Ovary (tissue), 9 donors: ENCODE results near the gene TNFRSF4. TPM values are rescaled to one million over a fixed set of nuclear protein-coding genes. Genes with fewer than 3 reads are reported as not detected.

Experiments used
- DNase-seq, 5 donors: peaks; one replicate each; pipeline ENCODE4 v3.0.0-alpha.2; 2019 to 2020
- H3K27ac ChIP-seq, 2 donors: fragments of 200-600 bp; one replicate each; pipeline versions ENCODE4 v1.5.1 to v1.8.0; 2019 to 2022
- H3K27me3 ChIP-seq: fragments of 200-600 bp; one replicate; pipeline ENCODE4 v1.8.0; 2022
- H3K36me3 ChIP-seq: fragments of 200-600 bp; sonication (generic); one replicate; pipeline ENCODE4 v1.5.1; 2019
- H3K4me1 ChIP-seq: one replicate; pipeline ENCODE4 v1.8.1; 2013; ENCODE audit warnings: mild to moderate bottlenecking, moderate library complexity; ENCODE audit not compliant: insufficient read depth
- H3K4me3 ChIP-seq: fragments of 200-600 bp; sonication (generic); one replicate; pipeline ENCODE4 v1.5.1; 2017
- H3K9me3 ChIP-seq, 2 donors: fragments of 200-600 bp in 1 of 2; sonication (generic) in 1 of 2; one replicate each; pipeline versions ENCODE4 v1.5.1 to v1.8.1; 2013 to 2019; ENCODE audit warnings: mild to moderate bottlenecking in 1 of 2, moderate library complexity in 1 of 2
- EP300 ChIP-seq: sonication (generic); formaldehyde crosslinking; IDR thresholded peaks from one replicate; pipeline ENCODE4 v1.6.1; 2017; ENCODE audit warnings: antibody characterized with exemption
- POLR2A ChIP-seq: fragments of 450-650 bp; IDR thresholded peaks from one replicate; pipeline ENCODE4 v1.6.1; 2017; ENCODE audit warnings: antibody characterized with exemption, mild to moderate bottlenecking, moderate library complexity
- WGBS, 3 donors: extraction: QIAGEN DNeasy Blood & Tissue Kit in 1 of 3; methylation state at CpG; one replicate each; pipeline versions ENCODE4 v1.1.5 to v1.1.7; 2013 to 2017; 5-methylcytosine and 5-hydroxymethylcytosine counted together
- intact Hi-C, 4 donors: fragments of 100-400 bp; cut with DNase I; formaldehyde crosslinking; loops; one replicate each; pipeline versions ENCODE4 v1.11.0 to v1.15.1; 2022 to 2023
- polyA plus RNA-seq, 2 donors: library from polyadenylated mRNA; stranded (reverse); fragments of 200-250 nt in 1 of 2; fragments of 350-450 nt in 1 of 2; fragmentation: Illumina TruSeq in 1 of 2; extraction: RNeasy Lipid Tissue Mini Kit (QIAGEN cat#74804) in 1 of 2; gene quantifications; one replicate each; pipeline ENCODE4 v1.2.3, GENCODE V29; 2013 to 2014
- total RNA-seq, 7 donors: library from RNA; depleted of rRNA in 2 of 7; stranded (reverse); fragments of >200 nt in 2 of 7; fragmentation: NEBNext Ultra II Directional in 3 of 7; extraction: Animal tissue kit (Norgen Biotek cat#: 25700) in 3 of 7; gene quantifications; one replicate each; pipeline versions ENCODE4 v1.1.0 to v1.2.4, GENCODE V29; 2016 to 2023
- TF ChIP-seq, protein P1 (sequence below), 3 donors: fragments of 450-650 bp in 2 of 3; fragments of 200-600 bp in 1 of 3; IDR thresholded peaks; one replicate each; pipeline versions ENCODE4 v1.5.1 to v1.8.0; 2016 to 2022; ENCODE audit warnings: antibody characterized with exemption in 3 of 3, mild to moderate bottlenecking in 1 of 3
- donor health status: DM: no; HTN: no; CAD: no; lungs with moderate emphysema.
- donor health status: DM: no; HTN: no; CAD: no.
- donor health status: Bipolar disorder and iron deficiency.
- donor health status: DM: yes; HTN: yes; CAD: no.
- donor health status: DM: no; HTN: no; CAD: no.
- donor health status: DM: yes; HTN: yes; CAD: no.

TNFRSF4 gene
- total and polyA plus RNA-seq, 9 donors: 0.37 to 2.5 (median 0.89) TPM; not detected in 1

GRCh38 chr1:1255611-1256010 lies 41.7 kb upstream of the TNFRSF4 start:
- WGBS, 3 donors: 77 to 91% (median 83%) methylated on average over 10 of the region's 10 CpGs
- no peaks in the 10 kb centered on the region for H3K4me1 ChIP-seq
- TF ChIP-seq POLR2A (no peak), EP300 (no peak)
- TF ChIP-seq, protein P1, sequence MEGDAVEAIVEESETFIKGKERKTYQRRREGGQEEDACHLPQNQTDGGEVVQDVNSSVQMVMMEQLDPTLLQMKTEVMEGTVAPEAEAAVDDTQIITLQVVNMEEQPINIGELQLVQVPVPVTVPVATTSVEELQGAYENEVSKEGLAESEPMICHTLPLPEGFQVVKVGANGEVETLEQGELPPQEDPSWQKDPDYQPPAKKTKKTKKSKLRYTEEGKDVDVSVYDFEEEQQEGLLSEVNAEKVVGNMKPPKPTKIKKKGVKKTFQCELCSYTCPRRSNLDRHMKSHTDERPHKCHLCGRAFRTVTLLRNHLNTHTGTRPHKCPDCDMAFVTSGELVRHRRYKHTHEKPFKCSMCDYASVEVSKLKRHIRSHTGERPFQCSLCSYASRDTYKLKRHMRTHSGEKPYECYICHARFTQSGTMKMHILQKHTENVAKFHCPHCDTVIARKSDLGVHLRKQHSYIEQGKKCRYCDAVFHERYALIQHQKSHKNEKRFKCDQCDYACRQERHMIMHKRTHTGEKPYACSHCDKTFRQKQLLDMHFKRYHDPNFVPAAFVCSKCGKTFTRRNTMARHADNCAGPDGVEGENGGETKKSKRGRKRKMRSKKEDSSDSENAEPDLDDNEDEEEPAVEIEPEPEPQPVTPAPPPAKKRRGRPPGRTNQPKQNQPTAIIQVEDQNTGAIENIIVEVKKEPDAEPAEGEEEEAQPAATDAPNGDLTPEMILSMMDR (IDR thresholded peaks at IDR 0.05): no peak
- H3K36me3 ChIP-seq: no peaks in the 10 kb centered on the region
- H3K27ac ChIP-seq: no peak overlapping the region
- intact Hi-C loops: no loop called here
- H3K9me3 ChIP-seq: no peaks in the 10 kb centered on the region
- H3K4me3 ChIP-seq: no peak overlapping the region
- no peak for DNase-seq
- no peaks in the 10 kb centered on the region for H3K27me3 ChIP-seq

DNA sequence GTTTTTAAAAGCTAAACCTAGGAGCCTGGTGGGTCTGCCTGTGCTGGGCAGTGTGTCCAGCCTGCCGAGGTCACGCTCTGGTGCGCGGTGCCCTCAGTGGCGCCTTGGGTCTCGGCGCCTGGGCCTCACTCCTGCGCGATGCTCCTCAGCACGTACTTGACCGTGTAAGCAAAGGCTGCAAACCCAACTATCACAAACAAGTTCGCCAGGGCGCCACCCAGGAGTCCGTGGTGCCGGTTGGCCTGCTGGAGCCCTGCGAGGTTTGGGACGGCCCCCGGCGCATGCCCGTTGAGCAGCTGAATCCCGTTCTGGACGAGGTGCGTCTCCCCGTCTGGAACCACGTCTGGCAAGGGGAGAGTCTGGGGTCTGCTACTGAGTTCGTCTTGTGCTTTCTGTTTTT lies 41.1 kb upstream of the TNFRSF4 start:
- peak in 1 of 5 donors; percentile 35 for DNase-seq
- no peak overlapping the region for H3K27ac ChIP-seq
- no peaks in the 10 kb centered on the region for H3K36me3 ChIP-seq
- no peaks in the 10 kb centered on the region for H3K4me1 ChIP-seq
- WGBS, 3 donors: 74 to 91% (median 83%) methylated on average over 26 of the region's 26 CpGs
- TF ChIP-seq EP300: no peak
- TF ChIP-seq, protein P1 (IDR thresholded peaks at IDR 0.05): no peak
- no peak for TF ChIP-seq POLR2A
- H3K9me3 ChIP-seq: no peaks in the 10 kb centered on the region
- H3K4me3 ChIP-seq: no peak overlapping the region
- intact Hi-C loops: no loop called here
- H3K27me3 ChIP-seq: no peaks in the 10 kb centered on the region

DNA sequence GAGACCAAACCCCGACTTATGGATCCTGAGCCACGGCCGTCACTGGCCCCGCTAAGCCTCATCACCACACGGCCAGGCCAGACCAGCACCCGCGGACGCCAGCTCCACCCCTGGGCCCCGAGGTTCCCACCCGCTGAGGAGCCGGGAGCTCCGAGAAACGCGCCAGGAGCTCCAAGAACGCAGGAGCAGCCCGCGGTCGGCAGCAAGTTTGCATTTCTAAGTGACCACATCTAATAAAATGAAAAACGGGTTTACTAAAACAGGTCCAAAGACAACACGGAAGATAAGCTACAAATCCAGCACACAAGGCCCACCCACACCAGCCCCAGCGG lies 40.7 kb upstream of the TNFRSF4 start:
- DNase-seq: peak in 1 of 5 donors; percentile 46
- H3K36me3 ChIP-seq: no peaks in the 10 kb centered on the region
- intact Hi-C loops: no loop called here
- no peaks in the 10 kb centered on the region for H3K9me3 ChIP-seq
- no peak overlapping the region for H3K4me3 ChIP-seq
- TF ChIP-seq, protein P1 (IDR thresholded peaks at IDR 0.05): no peak
- TF ChIP-seq EP300: no peak
- WGBS, 3 donors: 44 to 78% (median 72%) methylated on average over 21 of the region's 21 CpGs
- no peaks in the 10 kb centered on the region for H3K4me1 ChIP-seq
- H3K27ac ChIP-seq: no peak overlapping the region
- no peaks in the 10 kb centered on the region for H3K27me3 ChIP-seq

- peak in 1 of 5 donors; percentile 33 for DNase-seq
- Histone ChIP-seq H3K27ac (no peak overlapping the region), H3K36me3 (no peaks in the 10 kb centered on the region), H3K27me3 (no peaks in the 10 kb centered on the region), H3K9me3 (no peaks in the 10 kb centered on the region), H3K4me3 (no peak overlapping the region), H3K4me1 (no peaks in the 10 kb centered on the region)
- no peak for TF ChIP-seq EP300
- TF ChIP-seq, protein P1 (IDR thresholded peaks at IDR 0.05): no peak
- TF ChIP-seq POLR2A: no peak
- 82 to 89% (median 82%) methylated on average over 50 of the region's 50 CpGs for WGBS, 3 donors
- intact Hi-C loops: no loop called here
These were observed 40.2 kb upstream of the TNFRSF4 start for GRCh38 chr1:1253972-1254666.
